ENCODE data around the gene MOGAT1. TPM values are rescaled to one million over a fixed set of nuclear protein-coding genes. Genes with fewer than 3 reads are reported as not detected.
A peak's percentile ranks its signal among the peaks of the same experiment; 100 is the strongest.

The MOGAT1 gene
- polyA plus RNA-seq, 3 donors: 0.11 TPM; not detected in 2

GRCh38 chr2:222641336-222641735 is 30.1 kb upstream of the MOGAT1 start:
- no peak overlapping the region for H3K4me3 Mint-ChIP-seq
- Histone ChIP-seq H2AFZ (ENCODE audit: insufficient read depth, low read depth, low read length, poor library complexity, severe bottlenecking) (no peak overlapping the region), H3K27ac (ENCODE audit: low read depth in 1 of 2, low read length in 2 of 2) (no peak overlapping the region), H4K20me1 (ENCODE audit: insufficient read depth, low read length) (no peaks in the 10 kb centered on the region), H3K4me2 (replicated peaks; ENCODE audit: extremely low read depth, low read length, poor library complexity, severe bottlenecking) (no peak overlapping the region), H3K4me3 (replicated peaks in 1 of 3; ENCODE audit: low read depth in 2 of 3, low read length in 3 of 3) (no peak overlapping the region), H3K79me2 (ENCODE audit: insufficient read depth, low read length) (no peaks in the 10 kb centered on the region), H3K27me3 (ENCODE audit: control insufficient read depth in 2 of 2, insufficient read depth in 2 of 2, low read length in 2 of 2) (no peaks in the 10 kb centered on the region), H3K9me3 (replicated peaks in 1 of 2; ENCODE audit: control insufficient read depth in 1 of 2, insufficient read depth in 1 of 2, low read length in 2 of 2) (no peaks in the 10 kb centered on the region), H3K4me1 (ENCODE audit: control insufficient read depth in 1 of 2, insufficient read depth in 2 of 2, low read length in 2 of 2) (no peaks in the 10 kb centered on the region), H3K36me3 (replicated peaks in 1 of 2; ENCODE audit: control insufficient read depth in 1 of 2, insufficient read depth in 2 of 2, low read length in 2 of 2) (peaks cover 81 to 85% of the 10 kb centered on the region in 2 donors), H3K9ac (ENCODE audit: insufficient read depth, low read length, poor library complexity, severe bottlenecking) (no peak overlapping the region)
- H3K4me1 Mint-ChIP-seq: peaks cover 3% of the 10 kb centered on the region
- intact Hi-C loops (cut with micrococcal nuclease): no loop called here
- no peaks in the 10 kb centered on the region for H3K9me3 Mint-ChIP-seq
- 100% methylated on average over 2 of the region's 2 CpGs for WGBS (ENCODE audit: insufficient coverage)
- H3K36me3 Mint-ChIP-seq: peaks cover 53 to 71% of the 10 kb centered on the region in 2 donors
- H3K27me3 Mint-ChIP-seq (ENCODE audit: low read depth in 3 of 3): no peaks in the 10 kb centered on the region
- no peak for DNase-seq
- TF ChIP-seq CTCF (IDR thresholded peaks at IDR 0.05): no peak
- peak overlapping the region in 1 of 7 donors; percentile 30 for H3K27ac Mint-ChIP-seq

GRCh38 chr2:222643134-222643533 is 28.3 kb upstream of the MOGAT1 start:
- Histone ChIP-seq H3K9me3 (replicated peaks in 1 of 2; ENCODE audit: control insufficient read depth in 1 of 2, insufficient read depth in 1 of 2, low read length in 2 of 2) (no peaks in the 10 kb centered on the region), H3K27me3 (ENCODE audit: control insufficient read depth in 2 of 2, insufficient read depth in 2 of 2, low read length in 2 of 2) (no peaks in the 10 kb centered on the region), H3K36me3 (replicated peaks in 1 of 2; ENCODE audit: control insufficient read depth in 1 of 2, insufficient read depth in 2 of 2, low read length in 2 of 2) (peaks cover 86 to 89% of the 10 kb centered on the region in 2 donors), H3K27ac (ENCODE audit: low read depth in 1 of 2, low read length in 2 of 2) (no peak overlapping the region), H3K4me2 (replicated peaks; ENCODE audit: extremely low read depth, low read length, poor library complexity, severe bottlenecking) (no peak overlapping the region), H4K20me1 (ENCODE audit: insufficient read depth, low read length) (no peaks in the 10 kb centered on the region), H3K4me1 (ENCODE audit: control insufficient read depth in 1 of 2, insufficient read depth in 2 of 2, low read length in 2 of 2) (no peaks in the 10 kb centered on the region), H3K79me2 (ENCODE audit: insufficient read depth, low read length) (no peaks in the 10 kb centered on the region), H2AFZ (ENCODE audit: insufficient read depth, low read depth, low read length, poor library complexity, severe bottlenecking) (no peak overlapping the region), H3K9ac (ENCODE audit: insufficient read depth, low read length, poor library complexity, severe bottlenecking) (no peak overlapping the region), H3K4me3 (replicated peaks in 1 of 3; ENCODE audit: low read depth in 2 of 3, low read length in 3 of 3) (no peak overlapping the region)
- no peak overlapping the region for H3K4me3 Mint-ChIP-seq
- peaks cover 53 to 72% of the 10 kb centered on the region in 2 donors for H3K36me3 Mint-ChIP-seq
- no peaks in the 10 kb centered on the region for H3K27me3 Mint-ChIP-seq (ENCODE audit: low read depth in 3 of 3)
- no peak for TF ChIP-seq CTCF (IDR thresholded peaks at IDR 0.05)
- intact Hi-C loops (cut with micrococcal nuclease): no loop called here
- no CpG with 5 or more reads among the region's 1 CpG for WGBS (ENCODE audit: insufficient coverage)
- no peak for DNase-seq
- H3K4me1 Mint-ChIP-seq: no peaks in the 10 kb centered on the region
- no peak overlapping the region for H3K27ac Mint-ChIP-seq
- no peaks in the 10 kb centered on the region for H3K9me3 Mint-ChIP-seq
